Hindlimb muscle (tissue), 1 donor: ENCODE data around the gene CCDC88B. TPM values are rescaled to one million over a fixed set of nuclear protein-coding genes. Genes with fewer than 3 reads are reported as not detected.

Experiments
- DNase-seq: peaks from one replicate; pipeline ENCODE4 v3.0.0-alpha.2; 2013
- polyA plus RNA-seq: library from polyadenylated mRNA; unstranded; fragments of 120-200 nt; gene quantifications from one replicate; pipeline ENCODE4 v1.2.1, GENCODE V29; 2013; ENCODE audit not compliant: insufficient read length

CCDC88B gene
- polyA plus RNA-seq, result 4.5 TPM

- no peak for DNase-seq
Observed at GRCh38 chr11:64339754-64340408, at the start of gene CCDC88B. TSS of gene CCDC88B (plus strand) at chr11:64340204. CDS start at chr11:64340267, 63 bp downstream.

GRCh38 chr11:64290352-64291261, 49.4 kb upstream of the CCDC88B start:
- no peak for DNase-seq

DNA sequence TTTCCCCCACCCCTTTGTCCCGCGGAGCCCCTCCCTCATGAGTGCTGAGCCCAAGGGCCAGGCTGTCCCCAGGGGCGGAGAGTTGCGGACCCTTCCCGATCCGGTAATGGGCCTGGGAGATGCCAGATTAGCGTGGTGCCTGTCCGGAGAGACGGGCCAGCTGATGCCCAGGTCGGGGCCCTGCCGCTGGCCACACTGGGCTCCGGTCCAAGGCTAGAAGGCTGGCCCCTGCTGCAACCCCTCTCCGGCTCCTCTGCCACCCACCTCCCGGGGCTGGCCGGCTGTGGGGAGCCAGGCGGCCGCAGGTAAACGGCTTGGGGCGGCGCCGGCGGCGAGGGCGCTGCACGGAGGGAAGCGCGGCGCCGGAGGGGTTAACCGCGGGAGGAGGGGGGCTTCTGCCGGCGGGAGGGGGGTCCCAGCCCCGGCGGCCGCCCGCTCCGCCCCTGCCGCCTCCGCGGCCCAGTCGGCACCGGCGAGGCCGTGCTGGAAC, 48.7 kb upstream of the CCDC88B start, which contains the start of gene KCNK4:
KCNK4 (plus strand) TSS at position 41 of the 490 bp plus-strand sequence. CDS start 1,717 bp downstream, outside the sequence.
- no peak for DNase-seq

DNA sequence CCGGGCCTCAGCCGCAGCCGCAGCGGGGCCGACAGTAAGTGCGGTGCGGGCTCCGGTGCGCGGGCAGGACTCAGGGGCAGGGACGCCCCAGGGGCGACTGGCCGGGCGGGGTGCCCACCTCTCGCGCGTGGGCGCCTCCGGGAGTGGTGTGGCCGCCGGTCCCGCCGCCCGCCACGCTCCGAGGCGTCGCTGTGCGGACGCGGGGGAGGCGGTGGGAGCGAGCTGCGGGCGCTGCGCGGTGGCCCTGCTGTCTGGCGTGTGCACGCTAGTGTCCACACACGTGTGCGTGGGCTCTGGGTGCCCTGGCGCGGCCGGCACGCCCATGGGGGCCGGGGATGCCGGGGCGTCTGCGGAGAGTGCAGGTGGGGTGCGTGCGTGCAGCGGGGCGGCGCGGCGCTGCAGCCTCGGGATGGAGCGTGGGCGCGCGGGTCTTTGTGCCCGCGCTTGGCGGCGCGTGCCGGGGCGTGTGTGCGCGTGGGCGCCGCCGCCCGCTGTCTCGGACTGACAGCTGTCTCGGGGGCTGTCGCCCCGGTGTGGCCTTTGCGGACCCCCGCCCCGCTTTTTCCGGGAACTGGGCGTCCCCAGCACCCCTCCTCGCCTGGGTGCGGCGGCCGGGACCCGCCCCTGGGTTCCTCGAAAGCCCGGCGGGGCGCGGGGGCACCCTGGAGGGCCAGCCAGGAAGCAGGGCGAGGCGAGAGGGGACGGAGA, 48.1 kb upstream of the CCDC88B start:
- no peak for DNase-seq

- no peak for DNase-seq
Observed at GRCh38 chr11:64292460-64293254, 47.3 kb upstream of the CCDC88B start.

DNA sequence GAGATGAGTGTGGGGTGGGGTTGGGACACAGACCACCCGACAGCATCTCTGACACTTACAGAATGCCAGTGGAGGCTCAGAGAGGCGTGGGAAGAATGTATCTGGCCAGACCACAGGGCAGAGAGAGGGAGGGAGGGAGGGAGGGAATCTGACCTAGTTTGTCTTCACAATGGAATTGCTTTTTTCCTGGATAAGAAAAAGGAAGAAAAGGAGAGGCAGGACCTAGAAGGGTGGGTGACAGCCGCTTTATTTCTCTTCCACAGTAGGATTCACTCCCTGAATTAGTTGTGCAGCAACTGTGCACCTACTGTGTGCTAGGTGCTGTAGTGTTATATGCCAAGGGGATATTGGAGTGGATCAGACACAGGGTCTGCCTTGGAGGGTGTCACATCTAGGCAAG, 45.2 kb upstream of the CCDC88B start:
- DNase-seq, result no peak

DNA sequence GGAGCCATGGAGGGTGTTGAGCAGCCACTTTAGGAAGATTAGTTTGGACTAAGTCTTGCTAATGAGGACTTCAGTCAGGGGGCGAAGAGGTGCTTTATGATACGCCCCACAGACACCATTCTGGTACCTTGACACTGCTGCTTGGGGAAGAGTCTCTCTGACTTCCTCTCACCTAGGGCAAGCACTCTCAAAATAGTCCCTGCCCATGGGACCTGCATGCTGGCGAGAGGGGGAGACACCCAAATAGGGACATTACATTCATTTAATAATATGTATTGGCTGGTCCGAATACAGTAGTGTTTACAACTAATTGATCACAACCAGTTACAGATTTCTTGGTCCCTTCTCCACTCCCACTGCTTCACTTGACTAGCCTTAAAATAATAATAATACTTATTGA, 44.2 kb upstream of the CCDC88B start:
- DNase-seq, result no peak

GRCh38 chr11:64296236-64296635, 43.8 kb upstream of the CCDC88B start:
- DNase-seq, result no peak

DNA sequence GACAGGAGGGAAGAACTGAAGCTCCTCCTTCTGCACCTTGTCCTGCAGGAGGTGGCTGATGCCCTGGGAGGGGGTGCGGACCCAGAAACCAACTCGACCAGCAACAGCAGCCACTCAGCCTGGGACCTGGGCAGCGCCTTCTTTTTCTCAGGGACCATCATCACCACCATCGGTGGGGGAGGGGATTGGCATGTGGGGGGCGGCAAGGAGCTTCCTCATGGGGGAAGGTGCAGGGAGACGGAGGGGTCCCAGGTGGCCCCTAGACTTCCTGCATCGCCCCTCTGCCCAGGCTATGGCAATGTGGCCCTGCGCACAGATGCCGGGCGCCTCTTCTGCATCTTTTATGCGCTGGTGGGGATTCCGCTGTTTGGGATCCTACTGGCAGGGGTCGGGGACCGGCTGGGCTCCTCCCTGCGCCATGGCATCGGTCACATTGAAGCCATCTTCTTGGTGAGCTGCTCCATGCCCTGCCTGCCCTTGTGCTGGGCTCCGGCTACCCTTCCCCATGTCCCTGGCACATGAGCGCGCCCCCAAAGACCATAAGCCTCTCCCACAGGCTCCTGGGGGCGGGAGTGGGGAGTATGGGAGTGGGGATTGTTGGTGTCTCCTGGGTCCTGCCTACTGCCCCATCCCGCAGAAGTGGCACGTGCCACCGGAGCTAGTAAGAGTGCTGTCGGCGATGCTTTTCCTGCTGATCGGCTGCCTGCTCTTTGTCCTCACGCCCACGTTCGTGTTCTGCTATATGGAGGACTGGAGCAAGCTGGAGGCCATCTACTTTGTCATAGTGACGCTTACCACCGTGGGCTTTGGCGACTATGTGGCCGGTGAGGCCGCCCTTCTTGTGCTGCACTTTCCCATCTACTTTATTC, 42.9 kb upstream of the CCDC88B start:
- DNase-seq, result no peak

- no peak for DNase-seq
Observed at GRCh38 chr11:64297699-64298358, 42.2 kb upstream of the CCDC88B start.

DNA sequence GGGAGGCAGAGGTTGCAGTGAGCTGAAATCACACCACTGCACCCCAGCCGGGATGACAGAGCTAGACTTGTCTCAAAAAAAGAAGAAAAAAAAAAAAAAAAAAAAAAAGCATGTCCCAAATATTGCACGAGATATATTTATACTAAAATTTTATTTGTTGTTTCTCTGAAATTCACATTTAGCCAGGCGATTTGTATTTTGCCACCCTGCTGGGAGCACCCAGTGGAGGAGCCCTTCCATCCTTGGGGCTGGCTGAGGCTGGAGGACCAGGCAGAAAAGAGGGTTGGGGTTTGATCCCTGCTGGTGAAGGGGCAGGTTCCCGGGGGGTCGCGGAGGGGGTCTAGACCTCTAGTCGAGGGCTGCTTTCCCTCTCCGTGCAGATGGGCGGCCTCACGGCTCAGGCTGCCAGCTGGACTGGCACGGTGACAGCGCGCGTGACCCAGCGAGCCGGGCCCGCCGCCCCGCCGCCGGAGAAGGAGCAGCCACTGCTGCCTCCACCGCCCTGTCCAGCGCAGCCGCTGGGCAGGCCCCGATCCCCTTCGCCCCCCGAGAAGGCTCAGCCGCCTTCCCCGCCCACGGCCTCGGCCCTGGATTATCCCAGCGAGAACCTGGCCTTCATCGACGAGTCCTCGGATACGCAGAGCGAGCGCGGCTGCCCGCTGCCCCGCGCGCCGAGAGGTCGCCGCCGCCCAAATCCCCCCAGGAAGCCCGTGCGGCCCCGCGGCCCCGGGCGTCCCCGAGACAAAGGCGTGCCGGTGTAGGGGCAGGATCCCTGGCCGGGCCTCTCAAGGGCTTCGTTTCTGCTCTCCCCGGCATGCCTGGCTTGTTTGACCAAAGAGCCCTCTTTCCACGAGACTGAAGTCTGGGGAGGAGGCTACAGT, 40.8 kb upstream of the CCDC88B start:
- peak; percentile 64 for DNase-seq

DNA sequence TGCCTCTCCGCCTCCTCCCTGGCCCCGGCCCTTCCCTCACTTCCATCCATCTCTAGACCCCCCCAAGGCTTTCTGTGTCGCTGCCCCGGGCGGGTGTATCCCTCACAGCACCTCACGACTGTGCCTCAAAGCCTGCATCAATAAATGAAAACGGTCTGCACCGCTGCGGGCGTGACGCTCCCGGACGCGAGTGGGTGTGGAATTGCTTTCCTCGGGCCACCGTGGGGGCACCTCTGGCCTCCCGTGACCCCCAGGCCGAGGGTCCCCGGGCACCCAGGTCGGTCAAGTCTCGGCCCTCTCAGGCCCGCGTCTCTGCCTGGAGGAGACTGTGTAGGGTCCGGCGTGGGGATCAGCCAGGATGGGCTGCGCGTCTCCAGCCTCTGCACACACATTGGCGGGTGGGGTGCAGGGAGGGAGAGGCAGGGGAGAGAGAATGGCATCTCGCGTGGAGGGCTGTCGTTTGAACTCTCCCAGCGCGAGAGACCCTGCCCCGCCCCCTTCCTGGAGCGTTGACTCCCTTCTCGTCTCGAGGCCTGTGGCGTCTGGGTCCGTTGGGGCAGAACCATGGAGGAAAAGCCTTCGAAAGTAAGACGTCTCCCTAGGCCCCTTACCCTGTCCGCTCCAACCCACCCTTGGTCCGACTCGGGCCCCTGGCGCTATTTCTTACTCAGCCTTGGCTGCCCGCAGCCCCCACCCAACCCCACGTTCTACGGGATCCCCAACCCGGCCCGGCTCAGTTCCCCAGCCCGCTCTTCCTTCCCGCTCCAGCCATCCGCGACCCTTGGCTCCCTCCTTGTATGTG, 40.0 kb upstream of the CCDC88B start, which contains the start of gene CATSPERZ:
CATSPERZ (plus strand) TSS at position 512 of the 802 bp plus-strand sequence; CDS start at position 565, 53 bp downstream.
- no peak for DNase-seq

DNA sequence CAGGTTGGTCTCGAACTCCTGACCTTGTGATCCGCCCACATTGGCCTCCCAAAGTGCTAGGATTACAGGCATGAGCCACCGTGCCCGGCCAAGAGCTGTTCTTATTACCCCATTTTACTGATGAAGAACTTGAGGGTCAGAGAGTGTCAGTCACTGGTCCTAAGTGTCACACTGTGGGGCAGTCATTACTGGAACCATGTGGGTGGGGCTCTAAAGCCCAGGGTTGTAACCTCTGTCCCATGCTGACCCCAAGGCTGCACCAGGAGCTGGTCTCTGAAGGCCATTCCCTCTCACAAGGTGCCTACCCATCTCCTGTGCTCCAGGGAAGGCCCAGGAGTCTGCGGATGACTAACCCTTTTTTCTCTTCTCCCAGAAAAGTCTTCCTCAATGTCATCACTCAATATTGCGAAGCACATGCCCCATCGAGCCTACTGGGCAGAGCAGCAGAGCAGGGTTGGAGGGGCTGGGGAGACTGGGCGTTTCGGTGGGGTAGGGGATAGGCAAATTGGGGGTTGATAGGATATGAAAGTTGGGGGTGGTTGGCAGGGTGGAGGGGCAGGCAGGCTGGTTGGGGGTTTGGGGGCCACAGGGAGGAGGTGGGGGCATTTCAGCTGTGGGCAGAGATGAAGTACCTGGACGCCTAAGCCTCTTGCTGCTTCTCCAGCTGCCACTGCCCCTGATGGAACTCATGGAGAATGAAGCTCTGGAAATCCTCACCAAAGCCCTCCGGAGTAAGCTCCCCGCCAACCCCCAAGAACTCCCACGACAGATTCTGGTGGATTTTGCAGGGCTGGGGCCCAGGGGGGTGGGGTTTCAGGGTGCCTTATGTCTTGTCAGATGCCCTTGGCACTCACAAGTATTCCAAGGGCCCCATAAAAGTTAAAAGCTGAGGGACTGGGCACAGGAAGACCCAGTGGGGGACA, 36.6 kb upstream of the CCDC88B start:
- DNase-seq, result no peak

DNA sequence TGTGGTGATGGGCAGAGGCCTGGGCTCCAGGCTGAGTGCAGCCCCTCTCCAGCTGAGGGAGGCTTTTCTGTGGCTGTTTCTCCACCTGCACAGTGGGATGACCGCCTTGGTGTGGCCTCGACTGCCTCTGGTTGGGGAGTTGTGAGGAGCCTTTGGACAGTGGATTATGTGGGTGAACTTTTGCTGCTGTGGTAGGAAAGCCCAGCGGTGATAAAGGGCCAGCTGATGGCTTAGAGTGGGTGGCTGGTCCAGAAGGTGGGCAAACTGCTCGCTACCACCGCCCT, 36.0 kb upstream of the CCDC88B start:
- no peak for DNase-seq

- peak; percentile 83 for DNase-seq
Observed at GRCh38 chr11:64304316-64305072, 35.5 kb upstream of the CCDC88B start.

GRCh38 chr11:64305075-64305690, 34.8 kb upstream of the CCDC88B start, which contains the start of gene ESRRA:
TSS of gene ESRRA (plus strand) at chr11:64305524. CDS start at chr11:64307180, 1,656 bp downstream.
- peak; percentile 99 for DNase-seq
